ENCODE results near the gene HCFC1R1. TPM values are rescaled to one million over a fixed set of nuclear protein-coding genes. Genes with fewer than 3 reads are reported as not detected.

HCFC1R1 gene
- total RNA-seq, 1 experiment from 2014 or later = 76.0 TPM

GRCh38 chr16:2980227-2981176, 43.2 kb downstream of the HCFC1R1 start, which contains the start of gene PKMYT1 (continued):
- TF ChIP-seq, protein P1, sequence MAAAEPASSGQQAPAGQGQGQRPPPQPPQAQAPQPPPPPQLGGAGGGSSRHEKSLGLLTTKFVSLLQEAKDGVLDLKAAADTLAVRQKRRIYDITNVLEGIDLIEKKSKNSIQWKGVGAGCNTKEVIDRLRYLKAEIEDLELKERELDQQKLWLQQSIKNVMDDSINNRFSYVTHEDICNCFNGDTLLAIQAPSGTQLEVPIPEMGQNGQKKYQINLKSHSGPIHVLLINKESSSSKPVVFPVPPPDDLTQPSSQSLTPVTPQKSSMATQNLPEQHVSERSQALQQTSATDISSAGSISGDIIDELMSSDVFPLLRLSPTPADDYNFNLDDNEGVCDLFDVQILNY (CRISPR knock-in tag; IDR thresholded peaks at IDR 0.05) = peak; percentile 56
- no peak for TF ChIP-seq KAT7 (CRISPR knock-in tag; IDR thresholded peaks at IDR 0.05; ENCODE audit: borderline replicate concordance)

- TF ChIP-seq TP53 (CRISPR knock-in tag; IDR thresholded peaks at IDR 0.05) (no peak), ATF6 (CRISPR knock-in tag; IDR thresholded peaks at IDR 0.05) (no peak), HMGXB4 (CRISPR knock-in tag; IDR thresholded peaks at IDR 0.05) (no peak)
- TF ChIP-seq, protein P2, sequence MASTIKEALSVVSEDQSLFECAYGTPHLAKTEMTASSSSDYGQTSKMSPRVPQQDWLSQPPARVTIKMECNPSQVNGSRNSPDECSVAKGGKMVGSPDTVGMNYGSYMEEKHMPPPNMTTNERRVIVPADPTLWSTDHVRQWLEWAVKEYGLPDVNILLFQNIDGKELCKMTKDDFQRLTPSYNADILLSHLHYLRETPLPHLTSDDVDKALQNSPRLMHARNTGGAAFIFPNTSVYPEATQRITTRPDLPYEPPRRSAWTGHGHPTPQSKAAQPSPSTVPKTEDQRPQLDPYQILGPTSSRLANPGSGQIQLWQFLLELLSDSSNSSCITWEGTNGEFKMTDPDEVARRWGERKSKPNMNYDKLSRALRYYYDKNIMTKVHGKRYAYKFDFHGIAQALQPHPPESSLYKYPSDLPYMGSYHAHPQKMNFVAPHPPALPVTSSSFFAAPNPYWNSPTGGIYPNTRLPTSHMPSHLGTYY (CRISPR knock-in tag; IDR thresholded peaks at IDR 0.05) = no peak
- TF ChIP-seq, protein P3, sequence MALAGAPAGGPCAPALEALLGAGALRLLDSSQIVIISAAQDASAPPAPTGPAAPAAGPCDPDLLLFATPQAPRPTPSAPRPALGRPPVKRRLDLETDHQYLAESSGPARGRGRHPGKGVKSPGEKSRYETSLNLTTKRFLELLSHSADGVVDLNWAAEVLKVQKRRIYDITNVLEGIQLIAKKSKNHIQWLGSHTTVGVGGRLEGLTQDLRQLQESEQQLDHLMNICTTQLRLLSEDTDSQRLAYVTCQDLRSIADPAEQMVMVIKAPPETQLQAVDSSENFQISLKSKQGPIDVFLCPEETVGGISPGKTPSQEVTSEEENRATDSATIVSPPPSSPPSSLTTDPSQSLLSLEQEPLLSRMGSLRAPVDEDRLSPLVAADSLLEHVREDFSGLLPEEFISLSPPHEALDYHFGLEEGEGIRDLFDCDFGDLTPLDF (CRISPR knock-in tag; IDR thresholded peaks at IDR 0.05) = no peak
- TF ChIP-seq, protein P1 (CRISPR knock-in tag; IDR thresholded peaks at IDR 0.05) = peak; percentile 28; the same call in 1 of the 2 replicates
- TF ChIP-seq, protein P4, sequence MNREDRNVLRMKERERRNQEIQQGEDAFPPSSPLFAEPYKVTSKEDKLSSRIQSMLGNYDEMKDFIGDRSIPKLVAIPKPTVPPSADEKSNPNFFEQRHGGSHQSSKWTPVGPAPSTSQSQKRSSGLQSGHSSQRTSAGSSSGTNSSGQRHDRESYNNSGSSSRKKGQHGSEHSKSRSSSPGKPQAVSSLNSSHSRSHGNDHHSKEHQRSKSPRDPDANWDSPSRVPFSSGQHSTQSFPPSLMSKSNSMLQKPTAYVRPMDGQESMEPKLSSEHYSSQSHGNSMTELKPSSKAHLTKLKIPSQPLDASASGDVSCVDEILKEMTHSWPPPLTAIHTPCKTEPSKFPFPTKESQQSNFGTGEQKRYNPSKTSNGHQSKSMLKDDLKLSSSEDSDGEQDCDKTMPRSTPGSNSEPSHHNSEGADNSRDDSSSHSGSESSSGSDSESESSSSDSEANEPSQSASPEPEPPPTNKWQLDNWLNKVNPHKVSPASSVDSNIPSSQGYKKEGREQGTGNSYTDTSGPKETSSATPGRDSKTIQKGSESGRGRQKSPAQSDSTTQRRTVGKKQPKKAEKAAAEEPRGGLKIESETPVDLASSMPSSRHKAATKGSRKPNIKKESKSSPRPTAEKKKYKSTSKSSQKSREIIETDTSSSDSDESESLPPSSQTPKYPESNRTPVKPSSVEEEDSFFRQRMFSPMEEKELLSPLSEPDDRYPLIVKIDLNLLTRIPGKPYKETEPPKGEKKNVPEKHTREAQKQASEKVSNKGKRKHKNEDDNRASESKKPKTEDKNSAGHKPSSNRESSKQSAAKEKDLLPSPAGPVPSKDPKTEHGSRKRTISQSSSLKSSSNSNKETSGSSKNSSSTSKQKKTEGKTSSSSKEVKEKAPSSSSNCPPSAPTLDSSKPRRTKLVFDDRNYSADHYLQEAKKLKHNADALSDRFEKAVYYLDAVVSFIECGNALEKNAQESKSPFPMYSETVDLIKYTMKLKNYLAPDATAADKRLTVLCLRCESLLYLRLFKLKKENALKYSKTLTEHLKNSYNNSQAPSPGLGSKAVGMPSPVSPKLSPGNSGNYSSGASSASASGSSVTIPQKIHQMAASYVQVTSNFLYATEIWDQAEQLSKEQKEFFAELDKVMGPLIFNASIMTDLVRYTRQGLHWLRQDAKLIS (CRISPR knock-in tag; IDR thresholded peaks at IDR 0.05; ENCODE audit: borderline replicate concordance) = no peak
- TF ChIP-seq, protein P5, sequence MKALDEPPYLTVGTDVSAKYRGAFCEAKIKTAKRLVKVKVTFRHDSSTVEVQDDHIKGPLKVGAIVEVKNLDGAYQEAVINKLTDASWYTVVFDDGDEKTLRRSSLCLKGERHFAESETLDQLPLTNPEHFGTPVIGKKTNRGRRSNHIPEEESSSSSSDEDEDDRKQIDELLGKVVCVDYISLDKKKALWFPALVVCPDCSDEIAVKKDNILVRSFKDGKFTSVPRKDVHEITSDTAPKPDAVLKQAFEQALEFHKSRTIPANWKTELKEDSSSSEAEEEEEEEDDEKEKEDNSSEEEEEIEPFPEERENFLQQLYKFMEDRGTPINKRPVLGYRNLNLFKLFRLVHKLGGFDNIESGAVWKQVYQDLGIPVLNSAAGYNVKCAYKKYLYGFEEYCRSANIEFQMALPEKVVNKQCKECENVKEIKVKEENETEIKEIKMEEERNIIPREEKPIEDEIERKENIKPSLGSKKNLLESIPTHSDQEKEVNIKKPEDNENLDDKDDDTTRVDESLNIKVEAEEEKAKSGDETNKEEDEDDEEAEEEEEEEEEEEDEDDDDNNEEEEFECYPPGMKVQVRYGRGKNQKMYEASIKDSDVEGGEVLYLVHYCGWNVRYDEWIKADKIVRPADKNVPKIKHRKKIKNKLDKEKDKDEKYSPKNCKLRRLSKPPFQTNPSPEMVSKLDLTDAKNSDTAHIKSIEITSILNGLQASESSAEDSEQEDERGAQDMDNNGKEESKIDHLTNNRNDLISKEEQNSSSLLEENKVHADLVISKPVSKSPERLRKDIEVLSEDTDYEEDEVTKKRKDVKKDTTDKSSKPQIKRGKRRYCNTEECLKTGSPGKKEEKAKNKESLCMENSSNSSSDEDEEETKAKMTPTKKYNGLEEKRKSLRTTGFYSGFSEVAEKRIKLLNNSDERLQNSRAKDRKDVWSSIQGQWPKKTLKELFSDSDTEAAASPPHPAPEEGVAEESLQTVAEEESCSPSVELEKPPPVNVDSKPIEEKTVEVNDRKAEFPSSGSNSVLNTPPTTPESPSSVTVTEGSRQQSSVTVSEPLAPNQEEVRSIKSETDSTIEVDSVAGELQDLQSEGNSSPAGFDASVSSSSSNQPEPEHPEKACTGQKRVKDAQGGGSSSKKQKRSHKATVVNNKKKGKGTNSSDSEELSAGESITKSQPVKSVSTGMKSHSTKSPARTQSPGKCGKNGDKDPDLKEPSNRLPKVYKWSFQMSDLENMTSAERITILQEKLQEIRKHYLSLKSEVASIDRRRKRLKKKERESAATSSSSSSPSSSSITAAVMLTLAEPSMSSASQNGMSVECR (CRISPR knock-in tag; IDR thresholded peaks at IDR 0.05; ENCODE audit: borderline replicate concordance) = peak; percentile 55; the same call in 1 of the 2 replicates
- Mint-ChIP-seq H3K4me1 (peaks cover 24% of the 10 kb centered on the region), H3K27ac (no peak overlapping the region), H3K27me3 (ENCODE audit: low read depth) (peaks cover 6% of the 10 kb centered on the region; the same call in 1 of the 2 replicates), H3K4me3 (peak overlapping the region; percentile 79), H3K9me3 (no peaks in the 10 kb centered on the region), H3K36me3 (no peaks in the 10 kb centered on the region)
- peak; percentile 4 for ATAC-seq
- peak; percentile 63 for DNase-seq (ENCODE audit: low spot score)
- ChIA-PET CTCF (interaction anchor here (1.5 to 3.9 kb wide), 4 partner anchors 10 to 150 kb away, joined by 3 to 46 read pairs (median 34); partner anchors contain the start of gene KREMEN2), POLR2A (interaction anchor here (2.1 to 2.8 kb wide), 3 partner anchors 8 to 28 kb away, joined by 9 to 11 read pairs (median 9); partner anchors contain the start of gene PAQR4)
Measured at GRCh38 chr16:2979669-2980226, 44.0 kb downstream of the HCFC1R1 start.
